Neural progenitor cell (in vitro differentiated cells): Measurements from ENCODE around the gene STUB1.

Experiments used
- CTCF ChIP-seq: fragments of 200-600 bp; sonication (generic); IDR thresholded peaks from 2 replicates; pipeline ENCODE4 v1.5.1; 2017; ENCODE audit warnings: antibody characterized with exemption, mild to moderate bottlenecking
- EZH2 ChIP-seq: fragments of 200-600 bp; sonication (generic); IDR thresholded peaks from 2 replicates; pipeline ENCODE4 v1.6.1; 2017; ENCODE audit warnings: antibody characterized with exemption, mild to moderate bottlenecking, moderate library complexity
- EZH2phosphoT487 ChIP-seq: fragments of 200-600 bp; sonication (generic); IDR thresholded peaks from 2 replicates; pipeline ENCODE4 v1.6.1; 2017; ENCODE audit warnings: antibody characterized with exemption

GRCh38 chr16:726438-727290 lies 46.5 kb downstream of the STUB1 start, which contains the start of the genes CCDC78 and HAGHL:
- TF ChIP-seq EZH2 (no peak), CTCF (no peak), EZH2phosphoT487 (peak; percentile 27)
